Stimulated activated CD4-positive, alpha-beta T cell treated with anti-CD3 and anti-CD28 coated beads, Interleukin-15, amount 100 ng/mL, for 24 hours (primary cell): ENCODE results near the gene KIF5C.

Source experiments
- DNase-seq: peaks from one replicate; pipeline ENCODE4 v3.0.0-alpha.2; 2020

KIF5C gene

DNA sequence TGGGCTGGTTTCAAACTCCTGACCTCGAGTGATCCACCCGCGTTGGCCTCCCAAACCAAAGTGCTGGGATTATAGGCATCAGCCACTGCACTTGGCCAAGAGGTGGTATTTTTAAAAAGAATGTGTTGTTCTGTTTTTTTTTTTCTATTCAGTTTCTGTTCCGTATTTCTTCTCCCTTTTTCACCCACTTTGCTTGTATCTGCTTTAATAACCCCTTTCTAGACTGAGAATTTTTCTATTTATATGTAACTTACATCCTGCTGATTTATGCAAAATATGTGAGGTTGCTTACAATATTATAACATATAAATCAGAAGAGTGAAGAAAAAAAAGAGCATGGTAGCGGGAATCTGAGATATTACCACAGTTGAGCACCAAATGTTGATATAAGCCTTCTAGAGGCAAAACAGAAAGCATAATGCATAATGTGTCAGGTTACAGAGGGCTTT is 146.3 kb downstream of the KIF5C start:
- DNase-seq = no peak

DNA sequence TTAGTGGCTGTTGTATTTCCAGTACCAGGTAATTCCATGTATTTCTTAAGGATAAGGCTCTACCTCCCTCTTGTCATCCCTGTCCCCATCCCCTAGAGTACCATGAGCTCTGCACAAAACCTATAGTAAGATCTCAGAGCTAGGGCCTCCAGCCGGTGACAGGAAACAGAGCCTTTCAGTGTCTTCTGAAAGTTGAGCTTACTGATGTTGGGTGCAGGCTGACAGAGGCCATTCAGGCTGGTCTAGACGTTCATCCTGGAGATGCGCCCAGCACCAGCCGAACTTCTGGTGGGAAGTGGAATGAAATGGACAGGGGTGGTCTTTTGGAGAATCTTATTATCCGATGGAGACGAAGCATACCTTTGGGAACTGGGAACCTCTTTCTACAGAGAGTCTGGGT is 146.7 kb downstream of the KIF5C start:
- no peak for DNase-seq

DNA sequence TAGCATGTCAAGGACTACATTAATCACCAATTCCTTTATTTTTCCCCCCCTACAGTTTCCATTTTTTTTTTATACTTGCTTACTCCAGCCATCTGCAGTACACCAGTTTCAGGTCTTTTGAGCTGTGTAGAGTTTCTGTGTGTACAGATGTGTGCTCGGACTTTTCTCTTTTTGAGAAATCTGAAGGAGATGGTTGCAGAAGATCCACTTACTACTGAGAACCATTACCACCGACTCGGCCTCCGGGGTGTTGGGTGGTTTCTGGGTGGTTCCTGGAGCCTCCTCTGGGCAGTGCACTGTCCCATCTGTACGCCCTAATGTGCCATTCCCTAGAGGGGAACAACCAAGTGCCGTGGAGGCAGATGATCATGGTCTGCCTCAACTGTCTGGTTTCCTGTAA is 148.1 kb downstream of the KIF5C start:
- no peak for DNase-seq

DNA sequence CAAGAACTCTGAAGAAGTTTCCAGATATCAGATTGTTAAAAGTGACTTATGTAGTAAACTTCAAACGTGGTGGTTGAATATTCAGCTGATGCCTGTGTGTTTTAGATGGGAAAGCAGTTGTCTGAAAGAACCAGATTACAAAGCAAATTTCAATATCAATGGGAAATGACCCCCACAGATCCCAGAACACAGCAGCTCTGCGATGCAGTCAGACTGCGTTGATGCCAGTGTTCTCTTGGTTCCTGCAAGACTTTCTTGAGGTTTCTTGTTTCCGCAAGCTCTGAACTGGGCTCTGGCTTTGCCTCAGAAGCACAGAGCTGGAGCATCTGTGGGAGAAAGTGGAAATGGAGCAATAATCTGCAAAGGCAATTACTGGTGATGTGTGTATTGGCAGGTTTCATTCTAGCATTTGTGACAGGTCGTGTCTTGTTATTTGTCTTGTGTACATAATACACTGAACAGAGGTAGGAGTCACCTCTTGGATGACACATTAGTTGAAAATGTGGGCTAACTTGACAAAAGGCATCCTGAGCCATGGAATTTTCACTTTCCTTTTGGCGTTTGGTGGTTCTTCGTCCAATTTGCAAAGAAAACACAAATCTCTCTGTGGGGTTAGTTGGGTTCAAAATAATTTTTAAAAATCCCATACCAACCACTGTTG is 152.7 kb downstream of the KIF5C start:
- DNase-seq = no peak

DNA sequence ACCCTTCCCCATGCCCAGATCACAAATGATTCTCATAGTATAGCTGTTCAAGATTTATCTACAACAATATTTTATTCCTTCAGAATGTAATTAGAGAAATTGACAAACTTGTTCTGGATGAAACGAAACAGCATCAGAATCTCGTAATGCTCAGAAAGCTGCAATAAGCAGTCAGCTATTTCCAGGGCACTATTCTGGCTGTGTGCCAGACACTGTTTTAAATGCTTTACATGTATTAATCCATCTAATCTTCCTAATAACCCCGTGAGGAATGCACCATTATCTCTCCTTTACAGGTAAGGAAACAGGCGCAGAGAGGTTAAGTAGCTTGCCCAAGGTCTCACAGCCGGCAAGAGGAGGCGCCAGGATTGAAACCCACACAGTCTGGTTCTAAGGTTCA is 153.3 kb downstream of the KIF5C start:
- no peak for DNase-seq

DNA sequence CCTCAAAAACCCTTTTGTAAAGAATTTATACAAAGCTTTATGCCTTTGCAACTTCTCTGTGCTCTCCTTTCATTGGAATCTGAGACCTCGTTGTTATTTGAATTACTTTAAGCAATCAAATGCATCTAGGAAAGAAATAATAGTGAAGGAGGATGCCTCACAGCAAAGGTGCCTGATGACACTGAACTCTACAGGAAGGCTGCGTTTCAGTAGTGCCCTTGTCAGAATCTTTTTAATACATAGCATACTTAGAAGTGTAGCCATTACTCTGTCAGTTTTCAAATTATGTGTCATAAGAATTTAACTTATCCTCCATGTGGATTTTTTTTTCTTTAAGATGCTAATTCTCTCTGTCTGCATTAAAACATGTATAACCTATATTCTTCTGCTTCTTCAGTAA is 153.9 kb downstream of the KIF5C start:
- no peak for DNase-seq

DNA sequence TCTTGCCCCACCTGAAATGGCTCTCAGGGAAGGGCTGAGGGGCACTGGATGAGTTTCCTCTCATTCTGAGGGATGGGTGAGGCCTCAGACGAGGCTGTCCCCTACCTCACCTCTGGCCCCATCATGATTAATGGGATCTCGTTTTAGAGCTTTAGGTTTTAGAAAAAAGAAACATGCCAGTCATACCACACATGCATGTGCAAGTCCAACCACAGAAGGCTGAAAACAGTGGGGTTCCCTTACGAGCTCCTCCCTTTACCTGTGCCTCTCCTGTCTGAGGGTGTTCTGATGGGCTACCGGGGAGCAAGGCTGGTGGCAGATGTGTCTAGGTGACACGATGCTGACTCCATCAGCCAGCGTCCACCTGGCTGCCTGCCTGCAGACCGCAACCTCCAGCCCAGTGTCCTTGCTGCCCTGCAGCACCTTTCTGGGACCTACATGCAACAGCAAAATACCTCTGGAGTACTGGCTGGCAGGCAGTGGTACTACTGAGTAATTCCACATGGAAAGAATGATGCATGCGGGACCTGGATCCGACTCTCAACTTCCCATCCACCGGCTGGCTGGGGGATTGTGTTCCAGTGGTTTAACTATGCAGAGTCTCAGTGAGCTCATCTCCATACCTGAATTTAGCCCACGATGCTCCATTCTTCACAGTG is 154.4 kb downstream of the KIF5C start:
- DNase-seq = no peak

DNA sequence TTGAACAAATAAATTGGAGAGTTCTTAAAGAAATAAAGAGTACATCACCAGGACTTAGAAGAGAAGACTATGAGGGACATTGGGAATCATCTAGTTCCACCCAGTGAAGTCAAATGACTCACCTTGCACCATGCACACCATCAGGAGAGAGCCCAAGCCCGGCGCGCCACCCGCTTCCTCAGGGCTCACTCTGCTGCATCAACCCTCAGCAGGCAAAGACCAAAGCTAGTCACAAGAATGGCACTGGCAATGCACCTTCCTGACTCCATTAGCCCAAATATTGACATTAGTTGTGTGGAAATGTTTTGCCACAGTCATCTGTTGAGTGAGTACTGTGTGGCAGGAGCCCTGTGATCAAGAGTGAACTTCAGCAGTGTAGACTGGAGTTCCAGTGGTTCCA is 156.4 kb downstream of the KIF5C start:
- DNase-seq = no peak

DNA sequence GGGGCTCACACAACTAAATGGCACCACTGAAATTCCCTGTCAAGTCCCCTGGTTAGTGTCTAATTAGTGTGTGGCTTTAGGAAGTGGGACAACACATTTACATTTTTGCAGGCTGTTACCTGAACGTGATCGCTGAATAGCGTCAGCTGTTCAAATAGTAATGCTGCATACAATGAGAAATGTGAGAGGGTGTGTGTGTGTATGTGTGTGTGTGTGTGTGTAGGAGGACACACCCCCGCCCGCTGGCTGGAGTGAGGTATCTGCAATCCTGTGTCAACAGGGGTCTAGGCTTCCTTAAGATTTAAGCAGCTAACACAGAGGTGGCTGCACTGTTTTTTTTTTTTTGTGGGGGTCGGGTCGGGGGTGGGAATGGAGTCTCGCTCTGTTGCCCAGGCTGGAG is 158.7 kb downstream of the KIF5C start:
- no peak for DNase-seq

DNA sequence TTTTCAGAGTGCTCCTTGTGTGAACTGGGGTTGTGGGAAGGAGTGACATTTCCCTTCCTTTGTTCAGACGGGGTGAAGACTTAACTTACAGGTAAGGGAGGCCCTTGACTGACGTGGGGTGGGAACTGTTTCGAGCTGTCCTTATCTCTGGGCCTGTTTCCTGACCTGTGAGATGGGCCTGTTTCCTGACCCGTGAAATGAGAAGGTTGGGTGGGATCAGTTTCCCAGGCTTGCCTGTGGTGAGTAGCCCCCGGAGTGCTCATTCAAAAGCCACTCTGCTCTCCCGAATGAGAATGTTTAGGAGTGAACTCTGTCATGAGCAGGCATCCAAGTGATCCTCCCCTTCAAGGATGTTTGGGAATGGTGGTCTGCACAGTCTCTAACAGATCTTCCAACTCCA is 159.4 kb downstream of the KIF5C start:
- no peak for DNase-seq

DNA sequence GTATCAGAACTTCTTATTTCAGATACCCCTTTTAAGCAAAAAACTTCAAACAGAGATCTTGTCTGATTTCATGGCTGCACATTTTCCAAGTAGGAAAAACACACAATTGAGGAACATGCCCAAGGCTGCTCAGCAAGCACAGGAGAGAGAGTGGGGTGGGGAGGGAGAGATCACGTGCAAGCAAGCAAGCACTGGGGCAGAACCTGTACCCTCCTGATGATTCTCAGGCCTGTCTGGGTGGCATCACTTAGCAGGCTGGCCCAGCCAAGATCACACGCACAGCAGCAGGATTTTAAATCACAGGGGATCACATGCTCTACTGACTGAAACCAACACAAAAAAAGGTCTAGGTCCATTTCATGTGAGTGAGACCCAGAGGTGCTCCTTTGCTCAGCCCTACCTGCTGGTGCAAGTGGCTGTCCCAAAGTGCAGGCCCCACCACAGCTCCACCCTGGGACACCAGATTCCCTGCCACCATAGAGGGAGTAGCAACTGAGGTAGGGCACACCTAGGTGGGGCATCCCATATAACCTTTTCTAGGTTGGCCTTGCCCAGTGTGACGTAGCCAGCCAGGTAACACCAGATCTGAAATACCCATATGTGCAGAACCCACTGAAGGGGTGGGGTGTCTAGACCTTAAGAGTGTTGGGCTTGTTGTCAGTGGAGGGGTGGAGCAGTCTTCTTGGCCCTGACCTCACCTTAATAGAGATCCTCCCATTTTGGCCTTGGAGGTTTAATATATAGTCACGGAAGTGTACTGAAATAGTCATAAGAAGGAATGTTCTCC is 161.7 kb downstream of the KIF5C start:
- DNase-seq = no peak

DNA sequence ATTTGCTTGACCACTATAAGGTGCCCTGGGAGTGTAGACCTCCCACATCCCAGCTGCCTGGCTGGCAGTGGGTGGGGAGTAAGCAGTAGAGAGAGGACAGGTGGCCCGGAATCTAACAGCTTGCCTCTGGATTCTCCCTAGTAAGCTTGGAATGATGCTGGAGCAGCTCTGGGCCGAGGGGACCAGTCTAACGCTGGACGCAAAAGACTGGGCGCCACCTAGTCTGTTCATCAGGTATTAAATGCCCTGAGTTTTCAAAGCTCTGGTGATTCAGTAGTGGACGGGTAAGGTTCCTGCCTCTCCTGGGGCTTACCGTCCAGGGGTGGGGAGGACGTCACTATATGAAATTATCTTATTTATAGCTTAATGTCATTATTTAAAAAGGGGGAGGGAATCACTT is 162.8 kb downstream of the KIF5C start:
- DNase-seq = no peak

DNA sequence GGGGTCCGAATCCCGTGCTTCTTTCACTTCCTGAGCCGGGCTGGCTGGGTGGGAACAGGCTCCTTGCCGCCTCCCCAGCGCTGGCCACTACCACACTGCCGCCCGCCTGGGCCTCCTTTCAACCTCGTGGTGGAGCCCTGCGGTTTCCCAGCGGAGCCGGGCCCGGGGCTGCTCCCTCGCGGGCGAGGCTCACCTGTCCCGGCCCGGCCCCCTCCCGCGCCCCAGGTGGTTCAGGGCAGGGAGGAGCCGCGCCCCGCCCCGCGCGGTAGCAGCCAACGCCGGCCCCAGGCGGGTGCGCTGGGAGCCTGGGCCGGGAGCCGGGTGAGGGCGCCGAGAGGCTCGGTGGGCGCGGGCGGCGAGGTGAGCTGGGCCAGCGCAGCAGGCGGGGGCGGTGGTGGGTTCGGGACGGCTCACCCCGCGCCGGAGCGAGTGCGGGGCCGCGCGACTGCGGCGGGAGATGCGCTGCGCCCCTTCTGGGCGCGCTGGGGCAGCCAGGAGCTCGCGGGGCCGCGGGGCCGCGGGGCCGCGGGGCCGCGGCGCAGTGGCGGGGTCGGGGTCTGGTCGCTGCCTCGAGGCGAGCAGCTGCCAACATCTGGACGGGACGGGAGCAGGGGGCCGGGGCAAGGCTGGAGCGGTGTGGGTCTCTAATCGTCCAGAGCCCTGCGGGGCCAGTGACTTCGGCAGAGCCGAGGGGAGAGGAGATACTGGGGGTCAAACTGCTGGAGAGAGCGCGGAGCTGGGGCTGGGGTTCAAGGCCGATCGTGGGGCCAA is 163.6 kb downstream of the KIF5C start, which contains the start of gene LYPD6B:
Gene LYPD6B, plus strand, starts transcription at position 258 of the 771 bp plus-strand sequence. CDS start 92,250 bp downstream, outside the sequence.
- DNase-seq = peak; percentile 5

DNA sequence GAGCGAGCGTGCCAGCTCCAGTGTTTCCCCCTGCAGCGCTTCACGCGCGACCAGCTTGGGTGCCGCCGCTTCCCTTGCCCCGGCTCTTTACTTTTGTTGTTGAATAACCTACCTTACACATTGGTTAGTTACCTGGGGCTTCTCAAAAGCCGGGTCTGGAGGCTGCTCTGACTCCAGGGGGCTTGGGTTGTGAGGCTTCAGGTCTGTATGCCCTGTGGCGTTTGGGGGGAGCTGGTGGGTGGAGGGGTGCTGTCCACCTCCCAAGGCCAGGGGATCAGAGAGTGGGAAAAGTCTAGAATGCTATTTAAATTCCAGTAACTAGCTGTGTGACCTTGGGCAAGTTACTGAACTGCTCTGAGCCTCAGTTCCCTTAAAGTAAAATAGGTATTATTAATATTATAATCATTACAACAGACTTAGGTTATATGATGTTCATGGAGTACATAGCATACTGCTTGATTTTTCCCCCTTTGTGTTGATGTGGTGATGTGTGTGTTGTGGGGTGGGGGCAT is 164.2 kb downstream of the KIF5C start:
- no peak for DNase-seq

DNA sequence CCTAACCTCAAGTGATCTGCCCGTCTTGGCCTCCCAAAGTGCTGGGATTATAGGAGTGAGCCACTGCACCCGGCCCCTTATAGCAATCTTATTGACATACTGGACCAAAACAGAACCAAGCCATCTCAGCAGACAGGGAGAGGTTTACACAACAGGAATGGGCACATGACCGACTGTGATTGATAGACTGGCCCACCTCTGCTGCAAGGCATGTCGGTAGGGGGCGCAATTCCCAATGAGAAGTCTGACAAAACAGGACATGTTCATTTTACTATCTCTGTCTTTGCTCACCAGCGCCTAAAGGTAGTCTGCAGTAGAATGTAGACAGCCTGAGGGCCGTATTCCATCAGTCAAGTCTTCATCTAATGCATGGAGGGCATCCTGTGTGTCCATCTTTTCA is 165.4 kb downstream of the KIF5C start:
- DNase-seq = peak; percentile 72

DNA sequence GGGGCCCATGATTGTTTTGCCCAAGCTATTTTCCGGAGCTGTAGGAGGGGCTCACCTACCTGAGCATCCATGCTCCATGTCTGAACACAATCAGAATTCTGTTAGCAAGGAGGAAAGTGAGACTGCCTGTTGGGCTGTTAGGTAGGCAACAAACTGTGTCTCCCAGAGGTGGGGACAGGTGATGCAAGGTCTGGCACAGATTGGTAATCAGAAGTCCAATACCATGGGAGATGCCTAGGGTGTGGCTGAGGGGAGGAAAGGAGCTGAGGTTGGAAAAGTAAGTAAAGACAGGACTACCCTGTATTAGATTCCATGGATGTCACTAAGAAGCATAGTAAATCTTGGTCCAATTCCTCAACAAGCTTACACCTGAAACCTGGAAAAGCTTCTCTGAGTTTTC is 166.5 kb downstream of the KIF5C start:
- DNase-seq = no peak

DNA sequence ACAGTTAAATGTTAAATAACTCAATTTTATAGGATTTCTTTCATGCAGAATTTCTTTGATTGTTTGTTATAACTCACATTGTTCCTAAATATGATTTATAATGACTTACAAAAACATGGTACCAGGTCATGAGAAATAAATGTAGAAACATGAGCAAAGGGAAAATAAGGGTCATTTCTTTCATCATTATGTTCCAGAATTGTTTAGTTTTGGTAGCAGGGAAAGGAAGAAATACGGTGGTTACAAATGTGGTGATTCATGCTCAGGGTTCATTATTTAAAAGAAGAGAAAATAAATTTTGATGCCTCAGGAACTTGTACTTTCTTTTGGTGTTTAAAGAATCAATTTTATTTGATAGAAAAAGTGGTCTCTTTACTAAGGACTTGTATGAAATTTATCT is 167.9 kb downstream of the KIF5C start:
- DNase-seq = no peak

DNA sequence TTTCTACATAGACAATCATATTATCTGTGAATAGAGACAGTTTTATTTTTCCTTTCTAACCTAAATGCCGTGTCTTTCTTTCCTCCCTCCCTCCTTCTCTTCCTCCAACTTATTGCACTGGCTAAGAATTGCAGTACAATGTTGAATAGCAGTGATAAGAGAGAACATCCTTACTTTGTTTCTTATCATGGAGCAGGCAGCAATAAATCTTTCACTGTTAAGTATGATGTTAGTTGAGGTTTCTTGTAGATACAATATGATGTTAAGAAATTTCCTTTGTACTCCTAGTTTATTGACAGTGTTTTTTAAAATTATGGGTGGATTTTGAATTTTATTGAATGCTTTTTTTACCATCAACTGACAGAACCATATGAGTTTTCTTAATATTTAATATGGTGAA is 169.5 kb downstream of the KIF5C start:
- no peak for DNase-seq

DNA sequence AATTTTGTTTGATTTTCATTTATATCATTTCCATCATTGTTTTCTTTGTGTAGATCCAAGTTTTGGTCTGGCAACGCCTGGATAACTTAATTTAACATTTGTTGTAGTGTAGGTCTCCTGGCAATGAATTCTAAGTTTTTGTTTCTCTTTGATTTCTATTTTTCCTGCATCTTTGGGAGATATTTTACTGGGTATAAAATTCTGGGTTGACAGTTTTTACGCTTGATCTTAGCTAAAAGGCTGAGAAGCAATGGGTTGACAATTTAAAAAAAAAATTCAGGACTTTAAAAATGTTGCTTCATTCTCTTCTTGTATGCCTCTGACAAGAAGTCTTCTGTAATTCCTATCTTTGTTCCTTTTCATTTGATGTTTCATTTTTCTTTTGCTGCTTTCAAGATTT is 172.1 kb downstream of the KIF5C start:
- DNase-seq = no peak

DNA sequence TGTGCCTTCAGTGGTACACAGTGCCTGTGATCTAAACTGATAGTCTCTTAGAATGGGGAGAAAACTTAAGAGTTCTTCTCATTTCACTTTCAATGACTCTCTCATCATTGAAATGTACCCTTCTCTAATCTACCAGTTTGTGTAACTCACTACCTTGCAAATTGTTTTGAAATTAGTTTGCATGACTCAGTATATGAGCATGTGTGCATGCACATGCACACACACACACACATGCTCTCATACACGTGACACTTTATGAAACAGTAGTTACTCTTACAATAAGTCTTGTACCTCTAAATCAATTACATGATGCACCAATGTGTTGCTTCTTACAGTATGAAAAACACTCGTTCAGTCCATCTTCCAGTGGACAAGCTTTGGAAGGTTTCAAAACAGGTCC is 174.1 kb downstream of the KIF5C start:
- no peak for DNase-seq

DNA sequence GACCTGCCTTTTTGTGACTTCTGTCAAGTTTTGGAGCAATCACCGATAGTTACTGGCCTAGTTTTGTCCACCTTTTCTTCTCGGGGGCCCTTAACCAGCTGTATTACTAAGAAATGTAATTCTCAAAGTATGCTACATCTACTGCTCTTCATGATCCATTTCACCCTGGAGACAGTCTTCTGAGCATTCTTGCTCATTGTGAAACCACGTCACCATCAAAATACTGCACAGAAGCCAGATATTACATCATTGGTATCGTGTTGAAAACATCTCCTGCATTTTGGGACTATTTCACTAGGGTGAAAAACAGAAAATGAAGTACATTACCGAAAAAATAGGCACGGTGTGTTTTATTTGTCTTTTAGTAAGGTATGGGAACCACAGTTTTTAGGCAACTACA is 175.2 kb downstream of the KIF5C start:
- no peak for DNase-seq

DNA sequence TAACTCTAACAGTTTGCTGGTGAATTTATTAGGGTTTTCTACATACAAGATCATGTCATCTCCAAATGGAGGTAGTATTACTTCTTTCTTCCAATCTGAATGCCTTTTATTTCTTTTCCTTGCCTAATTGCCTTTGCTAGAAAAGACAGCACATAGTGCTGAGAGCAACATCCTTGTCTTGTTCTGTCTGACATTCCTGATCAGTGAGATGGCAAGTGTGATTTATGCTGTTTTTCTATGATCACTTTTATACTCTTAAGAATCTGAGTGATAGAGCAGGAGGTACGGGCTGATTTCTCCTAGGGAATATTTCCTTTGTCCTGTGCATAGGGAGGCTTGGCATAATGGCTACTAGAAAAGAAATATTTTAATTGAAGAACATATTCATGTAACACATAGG is 180.7 kb downstream of the KIF5C start:
- no peak for DNase-seq
